Activated T-cell treated with anti-CD3 and anti-CD28 coated beads for 24 hours (primary cell): ENCODE measurements around the gene PTPRT.

Experiments
- DNase-seq: peaks from one replicate; pipeline ENCODE4 v3.0.0-alpha.2; 2020; ENCODE audit warnings: low read depth

The PTPRT gene

GRCh38 chr20:43189554-43190331 is at the start of gene PTPRT:
PTPRT (minus strand) TSS chr20:43189906; CDS start chr20:43189733, 173 bp downstream.
- no peak for DNase-seq

GRCh38 chr20:43238833-43239232 is 49.1 kb upstream of the PTPRT start:
- DNase-seq: no peak

GRCh38 chr20:43238266-43238665 is 48.6 kb upstream of the PTPRT start:
- no peak for DNase-seq

GRCh38 chr20:43237651-43238168 is 48.0 kb upstream of the PTPRT start:
- no peak for DNase-seq

- DNase-seq: no peak
Measured at GRCh38 chr20:43235998-43236397, 46.3 kb upstream of the PTPRT start.

GRCh38 chr20:43231829-43232228 is 42.1 kb upstream of the PTPRT start:
- no peak for DNase-seq

GRCh38 chr20:43229696-43230095 is 40.0 kb upstream of the PTPRT start:
- no peak for DNase-seq

- no peak for DNase-seq
Measured at GRCh38 chr20:43220612-43221011, 30.9 kb upstream of the PTPRT start.

GRCh38 chr20:43210901-43211300 is 21.2 kb upstream of the PTPRT start:
- no peak for DNase-seq

GRCh38 chr20:43209831-43210230 is 20.1 kb upstream of the PTPRT start:
- no peak for DNase-seq

GRCh38 chr20:43205699-43206098 is 16.0 kb upstream of the PTPRT start:
- DNase-seq: no peak

GRCh38 chr20:43202100-43202499 is 12.4 kb upstream of the PTPRT start:
- DNase-seq: no peak

GRCh38 chr20:43198607-43199006 is 8.9 kb upstream of the PTPRT start:
- no peak for DNase-seq

- no peak for DNase-seq
Measured at GRCh38 chr20:43196243-43196642, 6.5 kb upstream of the PTPRT start.

GRCh38 chr20:43194137-43194536 is 4.4 kb upstream of the PTPRT start:
- no peak for DNase-seq

GRCh38 chr20:43193443-43193842 is 3.7 kb upstream of the PTPRT start:
- DNase-seq: no peak

- no peak for DNase-seq
Measured at GRCh38 chr20:43191946-43192863, 2.5 kb upstream of the PTPRT start.

- no peak for DNase-seq
Measured at GRCh38 chr20:43191143-43191542, 1.4 kb upstream of the PTPRT start.

GRCh38 chr20:43190332-43190953 is 737 bp upstream of the PTPRT start:
- no peak for DNase-seq

- no peak for DNase-seq
Measured at GRCh38 chr20:43188861-43189553, 699 bp downstream of the PTPRT start.

- DNase-seq: no peak
Measured at GRCh38 chr20:43188234-43188653, 1.5 kb downstream of the PTPRT start.
